Measurements from ENCODE around the gene ADAM17.

- no peak for TF ChIP-seq CTCF (IDR thresholded peaks at IDR 0.05; ENCODE audit: control extremely low read depth in 1 of 3, insufficient read depth in 1 of 3, low read depth in 1 of 3, low read length in 3 of 3)
- no peak for TF ChIP-seq EZH2 (IDR thresholded peaks at IDR 0.05; ENCODE audit: low read depth, low read length, severe bottlenecking)
- no peak for TF ChIP-seq SP1 (IDR thresholded peaks at IDR 0.05; ENCODE audit: low read depth, low read length)
- TF ChIP-seq RAD21 (IDR thresholded peaks at IDR 0.05 in 1 of 2, conservative IDR thresholded peaks at IDR 0.05 in 1 of 2; ENCODE audit: low read depth in 2 of 2, low read length in 2 of 2) = no peak
- TF ChIP-seq TAF1 (IDR thresholded peaks at IDR 0.05; ENCODE audit: low read depth, low read length) = no peak
- TF ChIP-seq YY1 (IDR thresholded peaks at IDR 0.05; ENCODE audit: low read depth, low read length) = no peak
- TF ChIP-seq POLR2A (IDR thresholded peaks at IDR 0.05; ENCODE audit: control extremely low read depth in 1 of 2, low read depth in 2 of 2, low read length in 2 of 2) = no peak
- TF ChIP-seq GABPA (IDR thresholded peaks at IDR 0.05; ENCODE audit: borderline replicate concordance, insufficient read depth, low read length) = no peak
- TF ChIP-seq RBBP5 (IDR thresholded peaks at IDR 0.05; ENCODE audit: borderline replicate concordance, low read depth, low read length) = no peak
- TF ChIP-seq CREB1 (IDR thresholded peaks at IDR 0.05) = no peak
- TF ChIP-seq SIX5 (IDR thresholded peaks at IDR 0.05; ENCODE audit: low read depth, low read length) = no peak
- TF ChIP-seq SIN3A (conservative IDR thresholded peaks at IDR 0.05 in 1 of 2, IDR thresholded peaks at IDR 0.05 in 1 of 2; ENCODE audit: low read depth in 1 of 2, low read length in 2 of 2) = no peak
- no peak for TF ChIP-seq EGR1 (IDR thresholded peaks at IDR 0.05; ENCODE audit: borderline replicate concordance, low read depth, low read length)
- no peak for TF ChIP-seq HDAC6 (IDR thresholded peaks at IDR 0.05; ENCODE audit: low read depth, low read length)
Observed at GRCh38 chr2:9594366-9595054, 38.9 kb upstream of the ADAM17 start.

Data from H1 (cell line).